Fibroblast of pulmonary artery (primary cell): ENCODE results near the gene ZNF607.
A peak's percentile ranks its signal among the peaks of the same experiment; 100 is the strongest.

Experiments
- DNase-seq: peaks from one replicate; pipeline ENCODE4 v3.0.0-alpha.2; 2010; ENCODE audit warnings: low read depth
- H3K4me3 ChIP-seq: replicated peaks from 2 replicates; pipeline ENCODE4 v1.5.1; 2011; ENCODE audit warnings: low read depth, mild to moderate bottlenecking, control low read depth, low read length, moderate library complexity
- CTCF ChIP-seq: IDR thresholded peaks from 2 replicates; pipeline ENCODE4 v1.5.1; 2011; ENCODE audit warnings: mild to moderate bottlenecking, control low read depth, low read length, inconsistent platforms; ENCODE audit errors: missing control alignments

The ZNF607 gene

DNA sequence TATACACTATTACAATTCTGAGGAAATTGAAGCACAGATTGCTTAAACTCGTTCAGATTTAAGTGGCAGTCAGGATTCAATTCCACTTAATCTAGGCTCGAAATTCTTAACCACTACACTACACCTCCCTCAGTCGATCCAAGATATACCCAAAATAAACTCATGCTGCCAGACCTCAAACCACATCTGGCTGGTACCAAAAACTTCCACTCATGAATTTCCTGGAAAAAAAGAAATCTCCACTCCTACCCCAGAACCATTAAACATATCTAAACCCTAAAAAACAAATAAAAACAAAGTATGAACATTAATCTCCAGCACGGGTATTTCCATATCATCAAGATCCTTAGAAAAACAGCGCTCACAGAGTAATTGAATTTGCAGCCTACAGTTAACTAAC, 65.4 kb downstream of the ZNF607 start:
- no peak for TF ChIP-seq CTCF
- no peak for DNase-seq
- H3K4me3 ChIP-seq: peak overlapping the region; percentile 75
